Measurements from ENCODE around the gene SH2D1B.

DNA sequence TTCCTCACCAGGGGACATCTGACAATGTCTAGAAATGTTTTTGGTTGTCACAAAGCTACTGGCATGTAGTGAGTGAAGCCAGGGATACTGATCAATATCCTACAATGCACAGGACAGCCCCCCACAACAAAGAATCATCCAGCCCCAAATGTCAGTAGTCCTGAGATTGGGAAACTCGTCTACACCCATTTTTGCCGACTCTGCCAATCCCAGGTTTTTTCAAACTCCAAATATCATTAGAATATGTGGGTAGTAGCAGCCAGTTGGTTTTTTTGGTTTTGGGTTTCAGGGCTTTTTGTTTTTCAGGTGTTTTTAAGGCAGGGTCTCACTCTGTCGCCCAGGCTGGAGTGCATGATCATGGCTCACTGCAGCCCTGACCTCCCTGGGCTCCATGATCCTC is 41.2 kb downstream of the SH2D1B start:
- TF ChIP-seq ARHGAP35 (IDR thresholded peaks at IDR 0.05; ENCODE audit: partially characterized antibody) (no peak), IRF2 (CRISPR knock-in tag; IDR thresholded peaks at IDR 0.05) (no peak), ZC3H11A (IDR thresholded peaks at IDR 0.05; ENCODE audit: low read depth, low read length) (no peak), ZBED1 (IDR thresholded peaks at IDR 0.05) (no peak), MYC (IDR thresholded peaks at IDR 0.05; ENCODE audit: low read depth, low read length) (no peak), MYC (CRISPR knock-in tag; IDR thresholded peaks at IDR 0.05; ENCODE audit: borderline replicate concordance, low read depth) (no peak), SMC3 (conservative IDR thresholded peaks at IDR 0.05; ENCODE audit: insufficient read depth, low read depth, low read length) (no peak), FOS (IDR thresholded peaks at IDR 0.05; ENCODE audit: extremely low read depth, insufficient read length) (no peak), ZNF408 (CRISPR knock-in tag; IDR thresholded peaks at IDR 0.05; ENCODE audit: low read depth) (no peak), SIN3A (IDR thresholded peaks at IDR 0.05; ENCODE audit: borderline replicate concordance in 2 of 2, control insufficient read depth in 1 of 2, low read depth in 2 of 2, low read length in 2 of 2) (no peak), CAMTA2 (CRISPR knock-in tag; conservative IDR thresholded peaks at IDR 0.05) (no peak)
